GM19240 (cell line): ENCODE data around the gene ARHGAP24.

Experiments
- DNase-seq: peaks from one replicate; pipeline ENCODE4 v3.0.0; 2011; ENCODE audit warnings: low spot score; ENCODE audit not compliant: insufficient read length

ARHGAP24 gene

GRCh38 chr4:85688055-85688740 is 213.2 kb downstream of the ARHGAP24 start:
- no peak for DNase-seq

- DNase-seq, result no peak
These were observed 221.7 kb downstream of the ARHGAP24 start for GRCh38 chr4:85696661-85697060.

GRCh38 chr4:85697854-85698253 is 222.9 kb downstream of the ARHGAP24 start:
- DNase-seq, result no peak

- DNase-seq, result no peak
These were observed 225.4 kb downstream of the ARHGAP24 start for GRCh38 chr4:85700362-85700761.

GRCh38 chr4:85701861-85702321 is 226.9 kb downstream of the ARHGAP24 start:
- no peak for DNase-seq

- no peak for DNase-seq
These were observed 228.1 kb downstream of the ARHGAP24 start for GRCh38 chr4:85703096-85703495.

GRCh38 chr4:85707611-85708010 is 232.7 kb downstream of the ARHGAP24 start:
- DNase-seq, result no peak

GRCh38 chr4:85708468-85708867 is 233.5 kb downstream of the ARHGAP24 start:
- DNase-seq, result no peak

- no peak for DNase-seq
These were observed 238.1 kb downstream of the ARHGAP24 start for GRCh38 chr4:85713005-85713404.

- no peak for DNase-seq
These were observed 241.2 kb downstream of the ARHGAP24 start for GRCh38 chr4:85715991-85716737.

GRCh38 chr4:85717351-85717750 is 242.4 kb downstream of the ARHGAP24 start:
- DNase-seq, result no peak

- no peak for DNase-seq
These were observed 242.9 kb downstream of the ARHGAP24 start for GRCh38 chr4:85717847-85718246.

- DNase-seq, result no peak
These were observed 245.8 kb downstream of the ARHGAP24 start for GRCh38 chr4:85720735-85721134.

- DNase-seq, result no peak
These were observed 247.5 kb downstream of the ARHGAP24 start for GRCh38 chr4:85722401-85722800.

GRCh38 chr4:85722807-85723206 is 247.9 kb downstream of the ARHGAP24 start:
- DNase-seq, result no peak

GRCh38 chr4:85724791-85725563 is 250.0 kb downstream of the ARHGAP24 start:
- no peak for DNase-seq

- peak; percentile 8 for DNase-seq
These were observed 250.8 kb downstream of the ARHGAP24 start for GRCh38 chr4:85725721-85726170.

- no peak for DNase-seq
These were observed 251.6 kb downstream of the ARHGAP24 start for GRCh38 chr4:85726555-85726954.

- DNase-seq, result no peak
These were observed 253.5 kb downstream of the ARHGAP24 start for GRCh38 chr4:85728464-85728863.

- DNase-seq, result no peak
These were observed 257.2 kb downstream of the ARHGAP24 start for GRCh38 chr4:85732124-85732523.

- no peak for DNase-seq
These were observed 258.8 kb downstream of the ARHGAP24 start for GRCh38 chr4:85733798-85734197.

GRCh38 chr4:85734424-85734831 is 259.5 kb downstream of the ARHGAP24 start:
- DNase-seq, result no peak
